ENCODE results near the gene EFHB. TPM values are rescaled to one million over a fixed set of nuclear protein-coding genes. Genes with fewer than 3 reads are reported as not detected.

EFHB gene
- total and polyA plus RNA-seq, 2 of the 13 experiments (the other 11 are each of a cell fraction or from before 2014, with no cell fraction given), result 0.15 to 0.42 TPM

DNA sequence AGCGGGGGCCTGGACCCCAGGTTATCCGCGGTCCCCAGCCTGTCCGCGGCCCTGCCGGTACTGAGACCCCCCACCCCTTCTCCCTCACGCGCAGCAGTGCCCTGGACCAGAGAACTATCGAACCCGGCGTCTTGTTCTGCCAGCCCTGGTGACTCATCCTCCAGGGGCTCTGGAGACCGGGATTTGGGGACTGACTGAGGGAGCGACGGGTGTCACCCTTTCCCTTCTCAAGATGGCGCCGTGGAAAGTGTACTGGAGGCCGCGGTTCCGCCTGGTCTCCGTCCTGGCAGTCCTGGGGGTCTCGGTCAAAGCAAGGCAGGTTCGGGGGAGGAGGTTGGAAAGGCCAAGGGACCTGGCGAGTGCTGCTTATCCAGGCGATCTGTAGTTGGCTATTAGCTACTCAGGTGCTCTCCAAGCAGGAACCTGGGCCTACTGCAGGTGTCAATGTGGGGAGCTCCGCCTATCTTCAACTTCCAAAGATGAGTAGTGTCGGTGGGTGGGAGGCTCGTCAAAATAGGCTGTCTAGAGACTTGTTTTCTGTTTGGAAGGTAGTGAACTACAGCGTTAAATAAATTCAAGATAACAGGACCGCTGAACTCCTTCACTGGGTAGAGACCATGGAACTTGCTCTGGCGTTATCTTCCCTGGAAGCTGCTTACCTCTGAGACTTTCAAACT lies 13.7 kb upstream of the EFHB start (continued):
- TF ChIP-seq, protein P1, sequence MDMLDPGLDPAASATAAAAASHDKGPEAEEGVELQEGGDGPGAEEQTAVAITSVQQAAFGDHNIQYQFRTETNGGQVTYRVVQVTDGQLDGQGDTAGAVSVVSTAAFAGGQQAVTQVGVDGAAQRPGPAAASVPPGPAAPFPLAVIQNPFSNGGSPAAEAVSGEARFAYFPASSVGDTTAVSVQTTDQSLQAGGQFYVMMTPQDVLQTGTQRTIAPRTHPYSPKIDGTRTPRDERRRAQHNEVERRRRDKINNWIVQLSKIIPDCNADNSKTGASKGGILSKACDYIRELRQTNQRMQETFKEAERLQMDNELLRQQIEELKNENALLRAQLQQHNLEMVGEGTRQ (IDR thresholded peaks at IDR 0.05; ENCODE audit: low read depth, low read length), result no peak
- TF ChIP-seq, protein P1 (CRISPR knock-in tag; IDR thresholded peaks at IDR 0.05; ENCODE audit: borderline replicate concordance), result no peak
- TF ChIP-seq NFIB (CRISPR knock-in tag; IDR thresholded peaks at IDR 0.05; ENCODE audit: borderline replicate concordance) (no peak), MAFG (CRISPR knock-in tag; IDR thresholded peaks at IDR 0.05) (no peak), MAFK (conservative IDR thresholded peaks at IDR 0.05 in 1 of 2, IDR thresholded peaks at IDR 0.05 in 1 of 2; ENCODE audit: low read length in 2 of 2) (no peak), ZNF557 (CRISPR knock-in tag; IDR thresholded peaks at IDR 0.05) (no peak), SALL1 (CRISPR knock-in tag; IDR thresholded peaks at IDR 0.05) (no peak; the same call in 1 of the 2 replicates), THYN1 (CRISPR knock-in tag; IDR thresholded peaks at IDR 0.05; ENCODE audit: borderline replicate concordance, low read depth) (no peak), MED13 (CRISPR knock-in tag; IDR thresholded peaks at IDR 0.05) (no peak), ZNF670 (CRISPR knock-in tag; IDR thresholded peaks at IDR 0.05; ENCODE audit: borderline replicate concordance) (no peak), PAF1 (CRISPR knock-in tag; IDR thresholded peaks at IDR 0.05) (no peak), SP140L (CRISPR knock-in tag; IDR thresholded peaks at IDR 0.05; ENCODE audit: borderline replicate concordance) (no peak), PAX8 (CRISPR knock-in tag; IDR thresholded peaks at IDR 0.05; ENCODE audit: borderline replicate concordance) (no peak), ZNF564 (CRISPR knock-in tag; IDR thresholded peaks at IDR 0.05) (no peak), DNMT3B (CRISPR knock-in tag; conservative IDR thresholded peaks at IDR 0.05) (0 out of 2 replicates have a peak, but pooled peaks have one; percentile 2), NCOR1 (IDR thresholded peaks at IDR 0.05; ENCODE audit: borderline replicate concordance, low read length) (no peak), ADNP (CRISPR knock-in tag; IDR thresholded peaks at IDR 0.05) (no peak)
- TF ChIP-seq, protein P2, sequence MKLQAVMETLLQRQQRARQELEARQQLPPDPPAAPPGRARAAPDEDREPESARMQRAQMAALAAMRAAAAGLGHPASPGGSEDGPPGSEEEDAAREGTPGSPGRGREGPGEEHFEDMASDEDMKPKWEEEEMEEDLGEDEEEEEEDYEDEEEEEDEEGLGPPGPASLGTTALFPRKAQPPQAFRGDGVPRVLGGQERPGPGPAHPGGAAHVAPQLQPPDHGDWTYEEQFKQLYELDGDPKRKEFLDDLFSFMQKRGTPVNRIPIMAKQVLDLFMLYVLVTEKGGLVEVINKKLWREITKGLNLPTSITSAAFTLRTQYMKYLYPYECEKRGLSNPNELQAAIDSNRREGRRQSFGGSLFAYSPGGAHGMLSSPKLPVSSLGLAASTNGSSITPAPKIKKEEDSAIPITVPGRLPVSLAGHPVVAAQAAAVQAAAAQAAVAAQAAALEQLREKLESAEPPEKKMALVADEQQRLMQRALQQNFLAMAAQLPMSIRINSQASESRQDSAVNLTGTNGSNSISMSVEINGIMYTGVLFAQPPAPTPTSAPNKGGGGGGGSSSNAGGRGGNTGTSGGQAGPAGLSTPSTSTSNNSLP (IDR thresholded peaks at IDR 0.05; ENCODE audit: low read depth, low read length), result no peak
- TF ChIP-seq, protein P3, sequence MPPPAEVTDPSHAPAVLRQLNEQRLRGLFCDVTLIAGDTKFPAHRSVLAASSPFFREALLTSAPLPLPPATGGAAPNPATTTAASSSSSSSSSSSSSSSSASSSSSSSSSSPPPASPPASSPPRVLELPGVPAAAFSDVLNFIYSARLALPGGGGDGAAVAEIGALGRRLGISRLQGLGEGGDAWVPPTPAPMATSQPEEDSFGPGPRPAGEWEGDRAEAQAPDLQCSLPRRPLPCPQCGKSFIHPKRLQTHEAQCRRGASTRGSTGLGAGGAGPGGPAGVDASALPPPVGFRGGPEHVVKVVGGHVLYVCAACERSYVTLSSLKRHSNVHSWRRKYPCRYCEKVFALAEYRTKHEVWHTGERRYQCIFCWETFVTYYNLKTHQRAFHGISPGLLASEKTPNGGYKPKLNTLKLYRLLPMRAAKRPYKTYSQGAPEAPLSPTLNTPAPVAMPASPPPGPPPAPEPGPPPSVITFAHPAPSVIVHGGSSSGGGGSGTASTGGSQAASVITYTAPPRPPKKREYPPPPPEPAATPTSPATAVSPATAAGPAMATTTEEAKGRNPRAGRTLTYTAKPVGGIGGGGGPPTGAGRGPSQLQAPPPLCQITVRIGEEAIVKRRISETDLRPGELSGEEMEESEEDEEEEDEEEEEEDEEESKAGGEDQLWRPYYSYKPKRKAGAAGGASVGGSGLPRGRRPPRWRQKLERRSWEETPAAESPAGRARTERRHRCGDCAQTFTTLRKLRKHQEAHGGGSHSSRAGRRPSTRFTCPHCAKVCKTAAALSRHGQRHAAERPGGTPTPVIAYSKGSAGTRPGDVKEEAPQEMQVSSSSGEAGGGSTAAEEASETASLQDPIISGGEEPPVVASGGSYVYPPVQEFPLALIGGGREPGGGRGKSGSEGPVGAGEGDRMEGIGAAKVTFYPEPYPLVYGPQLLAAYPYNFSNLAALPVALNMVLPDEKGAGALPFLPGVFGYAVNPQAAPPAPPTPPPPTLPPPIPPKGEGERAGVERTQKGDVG (CRISPR knock-in tag; IDR thresholded peaks at IDR 0.05; ENCODE audit: borderline replicate concordance), result no peak
- TF ChIP-seq, protein P4, sequence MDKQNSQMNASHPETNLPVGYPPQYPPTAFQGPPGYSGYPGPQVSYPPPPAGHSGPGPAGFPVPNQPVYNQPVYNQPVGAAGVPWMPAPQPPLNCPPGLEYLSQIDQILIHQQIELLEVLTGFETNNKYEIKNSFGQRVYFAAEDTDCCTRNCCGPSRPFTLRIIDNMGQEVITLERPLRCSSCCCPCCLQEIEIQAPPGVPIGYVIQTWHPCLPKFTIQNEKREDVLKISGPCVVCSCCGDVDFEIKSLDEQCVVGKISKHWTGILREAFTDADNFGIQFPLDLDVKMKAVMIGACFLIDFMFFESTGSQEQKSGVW (CRISPR knock-in tag; IDR thresholded peaks at IDR 0.05; ENCODE audit: borderline replicate concordance), result no peak
- TF ChIP-seq, protein P5, sequence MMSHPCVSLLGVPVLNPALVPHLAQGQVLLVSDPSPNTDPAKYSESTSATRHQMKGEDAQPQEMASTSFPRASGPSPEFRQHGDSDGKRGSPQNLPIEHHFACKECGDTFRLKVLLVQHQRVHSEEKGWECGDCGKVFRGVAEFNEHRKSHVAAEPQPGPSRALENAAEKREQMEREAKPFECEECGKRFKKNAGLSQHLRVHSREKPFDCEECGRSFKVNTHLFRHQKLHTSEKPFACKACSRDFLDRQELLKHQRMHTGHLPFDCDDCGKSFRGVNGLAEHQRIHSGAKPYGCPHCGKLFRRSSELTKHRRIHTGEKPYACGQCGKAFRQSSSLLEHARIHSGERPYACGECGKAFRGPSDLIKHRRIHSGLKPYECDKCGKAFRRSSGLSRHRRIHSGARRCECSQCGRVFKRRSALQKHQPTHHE (CRISPR knock-in tag; IDR thresholded peaks at IDR 0.05; ENCODE audit: borderline replicate concordance), result no peak; the same call in 1 of the 2 replicates

Data from HepG2 (cell line).